GM10266 (cell line): ENCODE measurements around the gene AGRN.
"Not testable (repeated sequence)": the region's sequence is repeated elsewhere in the genome, so short reads cannot be mapped to it uniquely, and the experiment has no call there.

Source experiments
- DNase-seq: peaks from one replicate; pipeline ENCODE4 v3.0.0; 2012; ENCODE audit errors: extremely low spot score
- CTCF ChIP-seq: IDR thresholded peaks from 2 replicates; pipeline ENCODE4 v1.5.1; 2012; ENCODE audit warnings: mild to moderate bottlenecking, low read depth; ENCODE audit not compliant: control insufficient read depth, insufficient read depth; ENCODE audit errors: missing control alignments

The AGRN gene

GRCh38 chr1:1005774-1006304, 14.1 kb upstream of the AGRN start:
- no peak for DNase-seq
- no peak for TF ChIP-seq CTCF

GRCh38 chr1:1006305-1007159, 13.4 kb upstream of the AGRN start:
- TF ChIP-seq CTCF, result no peak
- no peak for DNase-seq

DNA sequence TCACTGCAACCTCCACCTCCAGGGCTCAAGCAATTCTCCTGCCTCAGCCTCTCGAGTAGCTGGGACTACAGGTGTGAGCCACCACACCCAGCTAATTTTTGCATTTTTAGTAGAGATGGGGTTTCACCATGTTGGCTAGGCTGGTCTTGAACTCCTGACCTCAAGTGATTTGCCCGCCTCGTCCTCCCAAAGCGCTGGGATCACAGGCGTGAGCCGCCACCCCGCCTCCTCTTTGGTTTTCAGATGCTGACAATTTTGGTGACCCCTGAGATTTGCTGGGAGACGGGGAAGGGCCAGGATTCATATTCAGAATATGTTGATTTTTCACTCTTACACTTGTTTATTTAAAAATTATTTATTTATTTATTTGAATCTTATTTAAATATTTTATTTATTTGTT, 9.8 kb upstream of the AGRN start:
- not testable (repeated sequence) for DNase-seq

- TF ChIP-seq CTCF, result no peak
Observed at GRCh38 chr1:1011396-1011949, 8.4 kb upstream of the AGRN start.

DNA sequence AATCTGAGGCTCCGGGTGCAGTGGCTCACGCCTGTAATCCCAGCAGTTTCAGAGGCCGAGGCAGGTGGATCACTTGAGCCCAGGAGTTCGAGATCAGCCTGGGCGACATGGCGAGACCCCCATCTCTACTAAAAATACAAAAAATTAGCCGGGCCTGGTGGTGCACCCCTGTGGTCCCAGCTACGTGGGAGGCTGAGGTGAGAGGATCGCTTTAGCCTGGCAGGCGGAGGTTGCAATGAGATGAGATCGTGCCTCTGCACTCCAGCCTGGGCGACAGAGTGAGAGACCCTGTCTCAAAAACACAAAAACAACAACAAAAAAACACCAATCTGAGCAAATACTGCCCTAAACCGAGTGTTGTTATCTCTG, 7.2 kb upstream of the AGRN start:
- DNase-seq, result not testable (repeated sequence)

More at GRCh38 chr1:1011396-1011949, 8.4 kb upstream of the AGRN start:
- DNase-seq, result no peak

GRCh38 chr1:1013105-1013921, 6.6 kb upstream of the AGRN start, which contains the start of gene ISG15:
ISG15 (plus strand) TSS chr1:1013497; CDS start chr1:1013574, 77 bp downstream.
- DNase-seq, result peak; percentile 87
- no peak for TF ChIP-seq CTCF

DNA sequence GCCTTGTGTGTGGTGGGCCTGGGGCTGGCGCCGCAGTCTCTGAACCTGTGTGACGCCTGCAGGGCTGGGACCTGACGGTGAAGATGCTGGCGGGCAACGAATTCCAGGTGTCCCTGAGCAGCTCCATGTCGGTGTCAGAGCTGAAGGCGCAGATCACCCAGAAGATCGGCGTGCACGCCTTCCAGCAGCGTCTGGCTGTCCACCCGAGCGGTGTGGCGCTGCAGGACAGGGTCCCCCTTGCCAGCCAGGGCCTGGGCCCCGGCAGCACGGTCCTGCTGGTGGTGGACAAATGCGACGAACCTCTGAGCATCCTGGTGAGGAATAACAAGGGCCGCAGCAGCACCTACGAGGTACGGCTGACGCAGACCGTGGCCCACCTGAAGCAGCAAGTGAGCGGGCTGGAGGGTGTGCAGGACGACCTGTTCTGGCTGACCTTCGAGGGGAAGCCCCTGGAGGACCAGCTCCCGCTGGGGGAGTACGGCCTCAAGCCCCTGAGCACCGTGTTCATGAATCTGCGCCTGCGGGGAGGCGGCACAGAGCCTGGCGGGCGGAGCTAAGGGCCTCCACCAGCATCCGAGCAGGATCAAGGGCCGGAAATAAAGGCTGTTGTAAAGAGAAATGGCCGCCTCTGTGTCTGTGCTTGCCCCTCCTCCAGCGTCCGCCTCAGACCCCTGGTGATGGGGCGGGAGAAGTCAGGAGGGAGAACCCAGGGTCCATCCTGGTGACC, 5.8 kb upstream of the AGRN start:
- no peak for TF ChIP-seq CTCF
- DNase-seq, result no peak
